GM12892 (cell line): ENCODE data around the gene ANKRD31.

Source experiments
- POLR2A ChIP-seq: IDR thresholded peaks from 2 replicates; pipeline ENCODE4 v1.6.1; 2011; ENCODE audit warnings: low read depth, low read length, control low read depth
- POLR2AphosphoS5 ChIP-seq: IDR thresholded peaks from 2 replicates; pipeline ENCODE4 v1.6.1; 2011; ENCODE audit warnings: low read depth, low read length, control low read depth

DNA sequence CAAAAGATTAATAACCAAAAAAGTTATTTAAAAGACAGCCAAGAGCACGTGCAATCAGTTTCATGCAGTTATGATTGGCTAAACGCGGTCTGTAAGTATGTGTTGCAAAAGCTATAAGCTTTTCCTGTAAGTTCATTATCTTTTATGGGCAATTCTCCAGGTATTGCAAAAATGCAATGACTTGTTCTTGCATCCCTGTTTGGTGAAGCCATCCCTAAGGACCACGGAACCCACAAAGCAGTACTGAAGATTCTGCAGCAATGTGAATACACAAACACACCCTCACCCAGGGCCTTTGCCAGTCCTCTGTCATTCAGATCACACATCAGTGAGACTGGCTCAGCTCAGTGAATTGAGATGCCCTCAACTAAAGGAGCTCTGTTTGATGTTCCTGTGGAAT, 195.7 kb downstream of the ANKRD31 start:
- TF ChIP-seq POLR2A = no peak
- no peak for TF ChIP-seq POLR2AphosphoS5
